ENCODE results near the gene PCDH18.
A peak's percentile ranks its signal among the peaks of the same experiment; 100 is the strongest.
"Not testable (repeated sequence)": the region's sequence is repeated elsewhere in the genome, so short reads cannot be mapped to it uniquely, and the experiment has no call there.

The PCDH18 gene

GRCh38 chr4:137541876-137542646 lies 9.8 kb upstream of the PCDH18 start:
- no peak overlapping the region for H3K9ac ChIP-seq
- no peaks in the 10 kb centered on the region for H3K4me1 ChIP-seq
- H4K20me1 ChIP-seq = no peaks in the 10 kb centered on the region
- no peak for TF ChIP-seq Cebpa-rat (IDR thresholded peaks at IDR 0.05)
- H3K4me3 ChIP-seq = no peak overlapping the region
- no peaks in the 10 kb centered on the region for H3K9me3 ChIP-seq
- H3K27me3 ChIP-seq = no peaks in the 10 kb centered on the region
- no peak overlapping the region for H3K27ac ChIP-seq
- no peaks in the 10 kb centered on the region for H3K36me3 ChIP-seq
- no peak overlapping the region for H3K4me2 ChIP-seq

GRCh38 chr4:137541181-137541580 lies 8.9 kb upstream of the PCDH18 start:
- no peak for TF ChIP-seq Cebpa-rat (IDR thresholded peaks at IDR 0.05)
- Histone ChIP-seq H3K4me3 (no peak overlapping the region), H3K27me3 (no peaks in the 10 kb centered on the region), H3K4me1 (no peaks in the 10 kb centered on the region), H3K36me3 (no peaks in the 10 kb centered on the region), H3K4me2 (no peak overlapping the region), H3K9ac (no peak overlapping the region), H4K20me1 (no peaks in the 10 kb centered on the region), H3K27ac (no peak overlapping the region), H3K9me3 (no peaks in the 10 kb centered on the region)

GRCh38 chr4:137540356-137540755 lies 8.1 kb upstream of the PCDH18 start:
- Histone ChIP-seq H3K4me1 (no peaks in the 10 kb centered on the region), H3K4me2 (no peak overlapping the region), H4K20me1 (no peaks in the 10 kb centered on the region), H3K27ac (no peak overlapping the region), H3K4me3 (no peak overlapping the region), H3K9ac (no peak overlapping the region), H3K27me3 (no peaks in the 10 kb centered on the region), H3K36me3 (no peaks in the 10 kb centered on the region), H3K9me3 (no peaks in the 10 kb centered on the region)
- no peak for TF ChIP-seq Cebpa-rat (IDR thresholded peaks at IDR 0.05)

- no peaks in the 10 kb centered on the region for H4K20me1 ChIP-seq
- no peak overlapping the region for H3K4me2 ChIP-seq
- no peaks in the 10 kb centered on the region for H3K27me3 ChIP-seq
- peaks cover 16% of the 10 kb centered on the region for H3K4me1 ChIP-seq
- H3K9me3 ChIP-seq = no peaks in the 10 kb centered on the region
- no peak overlapping the region for H3K9ac ChIP-seq
- TF ChIP-seq Cebpa-rat (IDR thresholded peaks at IDR 0.05) = no peak
- H3K27ac ChIP-seq = no peak overlapping the region
- no peaks in the 10 kb centered on the region for H3K36me3 ChIP-seq
- no peak overlapping the region for H3K4me3 ChIP-seq
Observed at GRCh38 chr4:137538526-137538925, 6.2 kb upstream of the PCDH18 start.

GRCh38 chr4:137537807-137538206 lies 5.5 kb upstream of the PCDH18 start:
- H3K27me3 ChIP-seq, H3K4me2 ChIP-seq, H3K36me3 ChIP-seq, H3K9ac ChIP-seq, H4K20me1 ChIP-seq, H3K27ac ChIP-seq, H3K9me3 ChIP-seq, H3K4me3 ChIP-seq: not testable (repeated sequence)
- peaks cover 23% of the 10 kb centered on the region for H3K4me1 ChIP-seq

- H3K9ac ChIP-seq = no peak overlapping the region
- no peaks in the 10 kb centered on the region for H4K20me1 ChIP-seq
- no peaks in the 10 kb centered on the region for H3K9me3 ChIP-seq
- H3K27ac ChIP-seq = no peak overlapping the region
- H3K27me3 ChIP-seq = no peaks in the 10 kb centered on the region
- no peak for TF ChIP-seq Cebpa-rat (IDR thresholded peaks at IDR 0.05)
- H3K36me3 ChIP-seq = no peaks in the 10 kb centered on the region
- no peak overlapping the region for H3K4me3 ChIP-seq
- H3K4me2 ChIP-seq = no peak overlapping the region
- H3K4me1 ChIP-seq = peaks cover 24% of the 10 kb centered on the region
Observed at GRCh38 chr4:137536789-137537561, 4.7 kb upstream of the PCDH18 start.

- Histone ChIP-seq H3K9me3 (no peaks in the 10 kb centered on the region), H3K4me1 (peaks cover 34% of the 10 kb centered on the region), H3K36me3 (no peaks in the 10 kb centered on the region), H3K4me3 (no peak overlapping the region), H3K4me2 (no peak overlapping the region), H3K27me3 (no peaks in the 10 kb centered on the region), H3K9ac (no peak overlapping the region), H3K27ac (no peak overlapping the region), H4K20me1 (no peaks in the 10 kb centered on the region)
- TF ChIP-seq Cebpa-rat (IDR thresholded peaks at IDR 0.05) = no peak
Observed at GRCh38 chr4:137535718-137536117, 3.4 kb upstream of the PCDH18 start.

GRCh38 chr4:137534516-137534915 lies 2.2 kb upstream of the PCDH18 start:
- Histone ChIP-seq H3K4me1 (peaks cover 46% of the 10 kb centered on the region), H3K27ac (no peak overlapping the region), H3K4me3 (no peak overlapping the region), H3K9ac (no peak overlapping the region), H3K27me3 (no peaks in the 10 kb centered on the region), H4K20me1 (no peaks in the 10 kb centered on the region), H3K9me3 (no peaks in the 10 kb centered on the region; the same call in 1 of the 2 replicates), H3K4me2 (peak overlapping the region; percentile 79), H3K36me3 (peaks cover 8% of the 10 kb centered on the region)
- TF ChIP-seq Cebpa-rat (IDR thresholded peaks at IDR 0.05) = no peak

- Histone ChIP-seq H3K27ac (0 out of 2 replicates have a peak overlapping the region, but pooled peaks have one; percentile 83), H3K36me3 (peaks cover 10% of the 10 kb centered on the region), H3K4me1 (peaks cover 53% of the 10 kb centered on the region), H3K9me3 (no peaks in the 10 kb centered on the region; the same call in 1 of the 2 replicates), H3K9ac (no peak overlapping the region), H3K27me3 (no peaks in the 10 kb centered on the region), H3K4me3 (no peak overlapping the region), H4K20me1 (no peaks in the 10 kb centered on the region), H3K4me2 (peak overlapping the region; percentile 79)
- TF ChIP-seq Cebpa-rat (IDR thresholded peaks at IDR 0.05) = no peak
Observed at GRCh38 chr4:137533855-137534254, 1.6 kb upstream of the PCDH18 start.

- Histone ChIP-seq H3K9me3 (no peaks in the 10 kb centered on the region; the same call in 1 of the 2 replicates), H4K20me1 (no peaks in the 10 kb centered on the region), H3K9ac (peak overlapping the region; percentile 81), H3K36me3 (peaks cover 16% of the 10 kb centered on the region), H3K4me1 (peaks cover 59% of the 10 kb centered on the region), H3K4me3 (peak overlapping the region; percentile 73), H3K27me3 (no peaks in the 10 kb centered on the region), H3K27ac (peak overlapping the region; percentile 83), H3K4me2 (peak overlapping the region; percentile 79)
- no peak for TF ChIP-seq Cebpa-rat (IDR thresholded peaks at IDR 0.05)
Observed at GRCh38 chr4:137532869-137533236, 559 bp upstream of the PCDH18 start.
